ENCODE data around the gene MKS1.
A peak's percentile ranks its signal among the peaks of the same experiment; 100 is the strongest.

The MKS1 gene

GRCh38 chr17:58245428-58246103 lies 26.5 kb upstream of the MKS1 start:
- DNase-seq = no peak

GRCh38 chr17:58244963-58245362 lies 25.9 kb upstream of the MKS1 start:
- no peak for DNase-seq

- no peak for DNase-seq
Measured at GRCh38 chr17:58242171-58242784, 23.2 kb upstream of the MKS1 start.

- no peak for DNase-seq
Measured at GRCh38 chr17:58239987-58240386, 20.9 kb upstream of the MKS1 start.

- DNase-seq = no peak
Measured at GRCh38 chr17:58238147-58238634, 19.1 kb upstream of the MKS1 start, which contains the start of gene LPO. LPO (plus strand) TSS chr17:58238584; CDS start chr17:58242980, 4,396 bp downstream.

GRCh38 chr17:58236394-58236793 lies 17.3 kb upstream of the MKS1 start:
- DNase-seq = no peak

GRCh38 chr17:58235821-58236220 lies 16.8 kb upstream of the MKS1 start:
- no peak for DNase-seq

GRCh38 chr17:58234512-58234911 lies 15.5 kb upstream of the MKS1 start:
- no peak for DNase-seq

GRCh38 chr17:58233543-58233942 lies 14.5 kb upstream of the MKS1 start:
- no peak for DNase-seq

GRCh38 chr17:58232707-58233156 lies 13.7 kb upstream of the MKS1 start:
- no peak for DNase-seq

- DNase-seq = no peak
Measured at GRCh38 chr17:58231641-58232040, 12.6 kb upstream of the MKS1 start.

- no peak for DNase-seq
Measured at GRCh38 chr17:58229881-58230280, 10.8 kb upstream of the MKS1 start.

GRCh38 chr17:58229384-58229783 lies 10.3 kb upstream of the MKS1 start:
- DNase-seq = no peak

GRCh38 chr17:58228679-58229078 lies 9.6 kb upstream of the MKS1 start:
- DNase-seq = no peak

- no peak for DNase-seq
Measured at GRCh38 chr17:58227733-58228132, 8.7 kb upstream of the MKS1 start.

GRCh38 chr17:58224315-58224714 lies 5.3 kb upstream of the MKS1 start:
- DNase-seq = no peak

- DNase-seq = peak; percentile 10
Measured at GRCh38 chr17:58219789-58220183, 731 bp upstream of the MKS1 start.

GRCh38 chr17:58217766-58218165 lies 1.3 kb downstream of the MKS1 start:
- DNase-seq = no peak

- no peak for DNase-seq
Measured at GRCh38 chr17:58215685-58216084, 3.4 kb downstream of the MKS1 start.

- no peak for DNase-seq
Measured at GRCh38 chr17:58210922-58211321, 8.1 kb downstream of the MKS1 start.

GRCh38 chr17:58208344-58208743 lies 10.7 kb downstream of the MKS1 start:
- DNase-seq = no peak

GRCh38 chr17:58207451-58207850 lies 11.6 kb downstream of the MKS1 start:
- no peak for DNase-seq

GRCh38 chr17:58205936-58206335 lies 13.1 kb downstream of the MKS1 start:
- no peak for DNase-seq

- no peak for DNase-seq
Measured at GRCh38 chr17:58204796-58205195, 14.3 kb downstream of the MKS1 start.
